Gastrocnemius medialis (tissue), 4 donors: ENCODE measurements around the gene NUCKS1. TPM values are rescaled to one million over a fixed set of nuclear protein-coding genes. Genes with fewer than 3 reads are reported as not detected.

ENCODE experiments used
- ATAC-seq, 2 donors: fragments of 150-250 bp; one replicate each; pipeline ENCODE4 v1.9.1; 2016
- DNase-seq, 2 donors: peaks; one replicate each; pipeline ENCODE4 v3.0.0-alpha.2; 2019
- H3K27ac ChIP-seq, 4 donors: fragments of 200-600 bp; sonication (generic); 1 replicate in 1 of 4; 2 replicates in 3 of 4; pipeline ENCODE4 v1.5.1; 2016 to 2018; ENCODE audit warnings: mild to moderate bottlenecking in 2 of 4, moderate library complexity in 1 of 4
- H3K27me3 ChIP-seq, 3 donors: fragments of 200-600 bp; sonication (generic) in 2 of 3; 1 replicate in 1 of 3; 2 replicates in 2 of 3; pipeline versions ENCODE4 v1.5.1 to v1.6.0; 2016 to 2019; ENCODE audit warnings: mild to moderate bottlenecking in 1 of 3, moderate library complexity in 1 of 3
- H3K36me3 ChIP-seq, 2 donors: fragments of 200-600 bp; sonication (generic) in 1 of 2; one replicate each; pipeline ENCODE4 v1.5.1; 2017 to 2018
- H3K4me1 ChIP-seq, 2 donors: fragments of 200-600 bp; sonication (generic) in 1 of 2; one replicate each; pipeline ENCODE4 v1.5.1; 2016 to 2017; ENCODE audit warnings: mild to moderate bottlenecking in 2 of 2
- H3K4me3 ChIP-seq, 4 donors: fragments of 200-600 bp; sonication (generic) in 3 of 4; 1 replicate in 1 of 4; 2 replicates in 3 of 4; pipeline ENCODE4 v1.5.1; 2016 to 2019; ENCODE audit warnings: mild to moderate bottlenecking in 2 of 4
- H3K9me3 ChIP-seq, 3 donors: fragments of 200-600 bp; sonication (generic) in 2 of 3; 1 replicate in 1 of 3; 2 replicates in 2 of 3; pipeline ENCODE4 v1.5.1; 2016 to 2019
- POLR2A ChIP-seq, 2 donors: fragments of 450-650 bp; IDR thresholded peaks; one replicate each; pipeline ENCODE4 v1.6.1; 2017; ENCODE audit warnings: antibody characterized with exemption in 2 of 2, mild to moderate bottlenecking in 2 of 2, moderate library complexity in 2 of 2
- in situ Hi-C, 4 donors: fragments of 200-750 bp; cut with MboI; loops; one replicate each; pipeline versions ENCODE4 v1.15.0 to v1.8.0; 2017; ENCODE audit warnings: low sequenced_read_pairs in 4 of 4
- intact Hi-C: fragments of 100-400 bp; cut with DNase I; formaldehyde crosslinking; loops from one replicate; pipeline ENCODE4 v1.15.1; 2023; ENCODE audit warnings: low total_unique reads
- total RNA-seq, 4 donors: library from RNA; depleted of rRNA; stranded (reverse); fragments of >200 nt; gene quantifications; one replicate each; pipeline versions ENCODE4 v1.1.0 to v1.2.3, GENCODE V29; 2016
- TF ChIP-seq, protein P1 (sequence below), 5 experiments: fragments of 450-650 bp in 3 of 5; fragments of 200-600 bp in 2 of 5; sonication (generic) in 2 of 5; IDR thresholded peaks in 4 of 5; conservative IDR thresholded peaks in 1 of 5; 1 replicate in 4 of 5; 2 replicates in 1 of 5; pipeline ENCODE4 v1.5.1; 2016 to 2019; ENCODE audit warnings: antibody characterized with exemption in 5 of 5, mild to moderate bottlenecking in 3 of 5, moderate library complexity in 3 of 5

Gene NUCKS1
- total RNA-seq, 4 donors from 2014 or later, result 45.5 to 69.7 (median 62.6) TPM

DNA sequence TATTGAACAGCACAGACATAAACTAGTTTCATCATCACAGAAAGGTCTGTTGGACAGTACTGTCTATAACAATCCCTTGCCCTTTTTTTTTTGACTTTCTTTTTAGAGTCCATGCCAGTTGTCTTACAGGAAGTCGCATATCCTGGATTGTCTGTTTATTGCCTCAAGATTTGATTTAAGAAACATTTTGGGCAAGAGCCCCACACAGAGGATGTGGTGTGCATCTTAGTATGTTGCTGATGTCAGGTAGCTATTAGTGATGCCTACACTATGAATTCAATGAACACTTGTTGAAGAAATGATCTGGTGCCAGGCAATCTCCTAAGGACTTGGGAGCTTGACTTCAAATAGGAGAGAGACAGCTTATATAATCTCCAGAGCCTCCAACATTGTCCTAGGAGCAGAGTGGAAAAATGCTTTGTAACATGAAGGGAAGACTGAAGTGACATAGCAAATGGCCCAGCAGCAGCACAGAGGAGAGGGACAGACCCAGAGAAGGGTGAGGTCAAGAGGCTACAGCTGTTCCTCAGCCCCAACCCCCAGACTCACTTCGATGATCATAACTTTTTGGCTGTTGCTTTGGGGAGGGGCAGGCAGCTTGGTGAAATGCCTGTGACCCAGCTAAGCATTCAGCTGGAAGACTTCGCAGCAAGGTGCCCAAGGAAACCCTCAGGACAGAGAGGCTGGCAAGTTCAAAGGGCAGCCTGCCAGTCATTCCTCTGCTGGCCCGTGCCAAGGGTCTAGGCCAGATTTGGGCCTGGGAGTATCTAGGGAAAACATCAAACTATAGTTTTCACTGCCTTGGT is 32.8 kb upstream of the NUCKS1 start:
- Histone ChIP-seq H3K4me1 (peaks cover 15 to 23% of the 10 kb centered on the region in 2 donors), H3K36me3 (no peaks in the 10 kb centered on the region), H3K4me3 (no peak overlapping the region), H3K27me3 (no peaks in the 10 kb centered on the region), H3K27ac (peak overlapping the region; percentile 70 to 84 (median 80)), H3K9me3 (no peaks in the 10 kb centered on the region)
- intact Hi-C loops (loop anchor here (2.0 kb wide), 1 partner anchor 30 kb away; the partner anchor contains the start of gene SLC41A1), in situ Hi-C loops (loop anchor here in 2 of 4 donors (25.0 kb wide), 2 partner anchors 129 to 329 kb away; partner anchors contain the start of gene AVPR1B (in 1 of the 2))
- DNase-seq (no peak), ATAC-seq (no peak)
- no peak for TF ChIP-seq POLR2A (IDR thresholded peaks at IDR 0.05)
- TF ChIP-seq, protein P1, sequence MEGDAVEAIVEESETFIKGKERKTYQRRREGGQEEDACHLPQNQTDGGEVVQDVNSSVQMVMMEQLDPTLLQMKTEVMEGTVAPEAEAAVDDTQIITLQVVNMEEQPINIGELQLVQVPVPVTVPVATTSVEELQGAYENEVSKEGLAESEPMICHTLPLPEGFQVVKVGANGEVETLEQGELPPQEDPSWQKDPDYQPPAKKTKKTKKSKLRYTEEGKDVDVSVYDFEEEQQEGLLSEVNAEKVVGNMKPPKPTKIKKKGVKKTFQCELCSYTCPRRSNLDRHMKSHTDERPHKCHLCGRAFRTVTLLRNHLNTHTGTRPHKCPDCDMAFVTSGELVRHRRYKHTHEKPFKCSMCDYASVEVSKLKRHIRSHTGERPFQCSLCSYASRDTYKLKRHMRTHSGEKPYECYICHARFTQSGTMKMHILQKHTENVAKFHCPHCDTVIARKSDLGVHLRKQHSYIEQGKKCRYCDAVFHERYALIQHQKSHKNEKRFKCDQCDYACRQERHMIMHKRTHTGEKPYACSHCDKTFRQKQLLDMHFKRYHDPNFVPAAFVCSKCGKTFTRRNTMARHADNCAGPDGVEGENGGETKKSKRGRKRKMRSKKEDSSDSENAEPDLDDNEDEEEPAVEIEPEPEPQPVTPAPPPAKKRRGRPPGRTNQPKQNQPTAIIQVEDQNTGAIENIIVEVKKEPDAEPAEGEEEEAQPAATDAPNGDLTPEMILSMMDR (IDR thresholded peaks at IDR 0.05 in 4 of 5, conservative IDR thresholded peaks at IDR 0.05 in 1 of 5), result no peak

DNA sequence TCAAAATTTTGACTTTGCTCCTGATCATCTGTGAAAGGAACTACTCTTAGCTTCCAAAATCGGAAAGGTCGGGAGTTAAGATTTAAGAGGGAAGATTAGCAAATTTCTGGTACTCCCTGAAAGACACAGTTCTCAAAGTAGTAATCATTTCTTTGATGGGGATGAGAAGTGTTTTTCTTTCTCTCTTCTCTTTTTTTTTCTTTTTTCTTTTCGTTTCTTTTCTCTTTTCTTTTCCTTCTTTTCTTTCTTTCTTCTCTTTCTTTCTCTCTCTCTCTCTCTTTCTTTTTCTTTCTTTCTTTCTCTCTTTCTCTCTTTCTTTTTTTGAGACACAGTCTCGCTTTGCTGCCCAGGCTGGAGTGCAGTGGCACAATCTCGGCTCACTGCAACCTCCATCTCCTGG is 30.4 kb upstream of the NUCKS1 start:
- Histone ChIP-seq H3K4me1 (peaks cover 15 to 23% of the 10 kb centered on the region in 2 donors), H3K9me3 (no peaks in the 10 kb centered on the region), H3K27me3 (no peaks in the 10 kb centered on the region), H3K36me3 (no peaks in the 10 kb centered on the region), H3K4me3 (no peak overlapping the region), H3K27ac (no peak overlapping the region)
- DNase-seq (no peak), ATAC-seq (no peak)
- TF ChIP-seq, protein P1 (IDR thresholded peaks at IDR 0.05 in 4 of 5, conservative IDR thresholded peaks at IDR 0.05 in 1 of 5), result no peak
- TF ChIP-seq POLR2A (IDR thresholded peaks at IDR 0.05), result no peak
- in situ Hi-C loops (loop anchor here in 2 of 4 donors (25.0 kb wide), 2 partner anchors 132 to 332 kb away; partner anchors contain the start of gene AVPR1B (in 1 of the 2)), intact Hi-C loops (no loop called here)

DNA sequence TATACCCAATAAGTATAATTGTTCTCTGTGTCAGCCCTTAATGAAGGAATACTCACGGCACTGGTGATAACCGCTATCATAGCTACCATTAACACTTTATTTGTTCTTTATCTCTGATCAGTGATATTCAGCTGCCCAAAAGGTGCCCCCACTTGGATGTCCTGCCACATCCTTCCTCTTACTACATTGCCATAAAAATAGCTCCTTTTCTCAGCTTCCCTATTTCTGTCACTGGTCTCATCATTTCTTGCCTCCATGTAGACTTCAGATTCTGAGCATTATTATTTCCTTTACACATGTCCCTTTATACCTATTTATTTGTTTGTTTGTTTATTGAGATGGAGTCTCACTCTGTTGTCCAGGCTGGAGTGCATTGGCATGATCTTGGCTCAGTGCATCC is 28.0 kb upstream of the NUCKS1 start:
- TF ChIP-seq, protein P1 (IDR thresholded peaks at IDR 0.05 in 4 of 5, conservative IDR thresholded peaks at IDR 0.05 in 1 of 5), result no peak
- TF ChIP-seq POLR2A (IDR thresholded peaks at IDR 0.05), result no peak
- Histone ChIP-seq H3K27ac (no peak overlapping the region), H3K9me3 (no peaks in the 10 kb centered on the region), H3K4me1 (peaks cover 4 to 13% of the 10 kb centered on the region in 2 donors), H3K27me3 (no peaks in the 10 kb centered on the region), H3K4me3 (no peak overlapping the region), H3K36me3 (no peaks in the 10 kb centered on the region)
- DNase-seq (no peak), ATAC-seq (no peak)
- intact Hi-C loops (no loop called here), in situ Hi-C loops (loop anchor here in 2 of 4 donors (25.0 kb wide), 2 partner anchors 134 to 334 kb away; partner anchors contain the start of gene AVPR1B (in 1 of the 2))

DNA sequence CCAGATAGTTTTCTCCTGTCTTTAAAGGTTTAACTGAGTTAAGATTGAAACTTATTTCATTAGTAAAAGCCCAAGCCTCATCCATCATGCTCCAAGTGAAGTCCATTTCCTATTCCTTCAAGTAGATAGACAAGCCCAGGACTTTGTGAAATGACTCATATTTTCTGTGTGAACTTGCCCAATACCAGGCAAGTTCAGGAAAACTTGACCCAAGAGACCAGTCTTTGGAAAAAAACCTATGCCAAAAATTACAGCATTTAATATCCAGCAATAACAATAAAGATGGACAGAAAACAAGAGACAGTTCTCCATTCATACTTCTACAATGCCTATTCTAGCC is 25.7 kb upstream of the NUCKS1 start:
- intact Hi-C loops, result no loop called here
- TF ChIP-seq POLR2A (IDR thresholded peaks at IDR 0.05), result no peak
- TF ChIP-seq, protein P1 (IDR thresholded peaks at IDR 0.05 in 4 of 5, conservative IDR thresholded peaks at IDR 0.05 in 1 of 5), result no peak

More for the DNA sequence above, 25.7 kb upstream of the NUCKS1 start:
- Histone ChIP-seq H3K27ac (peak overlapping the region; percentile 65 to 77 (median 73)), H3K4me1 (peaks cover 3 to 9% of the 10 kb centered on the region in 2 donors), H3K27me3 (no peaks in the 10 kb centered on the region), H3K4me3 (peak overlapping the region; percentile 81 to 90 (median 85)), H3K36me3 (peaks cover 0 to 3% of the 10 kb centered on the region in 2 donors), H3K9me3 (no peaks in the 10 kb centered on the region)
- peak; percentile 55 to 57 for ATAC-seq
- in situ Hi-C loops, result loop anchor here in 2 of 4 donors (25.0 kb wide), 2 partner anchors 137 to 337 kb away; partner anchors contain the start of gene AVPR1B (in 1 of the 2)
- no peak for DNase-seq
